Measurements from ENCODE around the gene ERCC5.

ERCC5 gene

GRCh38 chr13:102897371-102898138 lies 51.7 kb downstream of the ERCC5 start:
- no peak for DNase-seq (ENCODE audit: low read depth, low spot score)
- in situ Hi-C loops (cut with HindIII; ENCODE audit: low sequenced_read_pairs): no loop called here
- no peak for TF ChIP-seq CTCF (IDR thresholded peaks at IDR 0.05; ENCODE audit: low read depth, low read length)
- no peak overlapping the region for H3K4me3 ChIP-seq (ENCODE audit: low read depth, low read length)

- TF ChIP-seq CTCF (IDR thresholded peaks at IDR 0.05; ENCODE audit: low read depth, low read length): no peak
- in situ Hi-C loops (cut with HindIII; ENCODE audit: low sequenced_read_pairs): no loop called here
- no peak overlapping the region for H3K4me3 ChIP-seq (ENCODE audit: low read depth, low read length)
- no peak for DNase-seq (ENCODE audit: low read depth, low spot score)
These were observed 54.4 kb downstream of the ERCC5 start for GRCh38 chr13:102900193-102900608.

- TF ChIP-seq CTCF (IDR thresholded peaks at IDR 0.05; ENCODE audit: low read depth, low read length): no peak
- in situ Hi-C loops (cut with HindIII; ENCODE audit: low sequenced_read_pairs): no loop called here
- no peak for DNase-seq (ENCODE audit: low read depth, low spot score)
- H3K4me3 ChIP-seq (ENCODE audit: low read depth, low read length): no peak overlapping the region
These were observed 55.2 kb downstream of the ERCC5 start for GRCh38 chr13:102901056-102901455.

GRCh38 chr13:102901615-102902305 lies 55.9 kb downstream of the ERCC5 start:
- no peak for DNase-seq (ENCODE audit: low read depth, low spot score)
- in situ Hi-C loops (cut with HindIII; ENCODE audit: low sequenced_read_pairs): no loop called here
- H3K4me3 ChIP-seq (ENCODE audit: low read depth, low read length): no peak overlapping the region
- no peak for TF ChIP-seq CTCF (IDR thresholded peaks at IDR 0.05; ENCODE audit: low read depth, low read length)

GRCh38 chr13:102902789-102903347 lies 57.0 kb downstream of the ERCC5 start:
- in situ Hi-C loops (cut with HindIII; ENCODE audit: low sequenced_read_pairs): no loop called here
- DNase-seq (ENCODE audit: low read depth, low spot score): no peak
- H3K4me3 ChIP-seq (ENCODE audit: low read depth, low read length): no peak overlapping the region
- no peak for TF ChIP-seq CTCF (IDR thresholded peaks at IDR 0.05; ENCODE audit: low read depth, low read length)

- in situ Hi-C loops (cut with HindIII; ENCODE audit: low sequenced_read_pairs): no loop called here
- peak; percentile 43 for DNase-seq (ENCODE audit: low read depth, low spot score)
- TF ChIP-seq CTCF (IDR thresholded peaks at IDR 0.05; ENCODE audit: low read depth, low read length): peak; percentile 46
- H3K4me3 ChIP-seq (ENCODE audit: low read depth, low read length): no peak overlapping the region
These were observed 58.0 kb downstream of the ERCC5 start for GRCh38 chr13:102903659-102904407.
